Tibial artery (tissue), 4 donors: ENCODE measurements around the gene TXNRD1.

ENCODE experiments used
- DNase-seq, 2 donors: peaks; one replicate each; pipeline ENCODE4 v3.0.0-alpha.2; 2019
- H3K27ac ChIP-seq, 2 donors: fragments of 200-600 bp; sonication (generic) in 1 of 2; 1 replicate in 1 of 2; 2 replicates in 1 of 2; pipeline ENCODE4 v1.5.1; 2018 to 2019; ENCODE audit warnings: mild to moderate bottlenecking in 1 of 2
- H3K27me3 ChIP-seq, 2 donors: fragments of 200-600 bp; sonication (generic) in 1 of 2; one replicate each; pipeline versions ENCODE4 v1.5.1 to v1.6.0; 2016 to 2019
- H3K36me3 ChIP-seq, 3 donors: fragments of 200-600 bp; sonication (generic) in 2 of 3; one replicate each; pipeline ENCODE4 v1.5.1; 2016 to 2019; ENCODE audit warnings: mild to moderate bottlenecking in 2 of 3
- H3K4me1 ChIP-seq, 4 donors: fragments of 200-600 bp; sonication (generic) in 2 of 4; 1 replicate in 3 of 4; 2 replicates in 1 of 4; pipeline ENCODE4 v1.5.1; 2016 to 2019
- H3K4me3 ChIP-seq, 2 donors: fragments of 200-600 bp; sonication (generic) in 1 of 2; 1 replicate in 1 of 2; 2 replicates in 1 of 2; pipeline ENCODE4 v1.5.1; 2018 to 2019; ENCODE audit warnings: mild to moderate bottlenecking in 2 of 2
- H3K9me3 ChIP-seq, 3 donors: fragments of 200-600 bp; sonication (generic) in 1 of 3; one replicate each; pipeline ENCODE4 v1.5.1; 2016 to 2019
- CTCF ChIP-seq, 2 experiments: fragments of 200-600 bp in 1 of 2; fragments of 450-650 bp in 1 of 2; IDR thresholded peaks; one replicate each; pipeline ENCODE4 v1.5.1; 2017 to 2019; ENCODE audit warnings: antibody characterized with exemption in 2 of 2, mild to moderate bottlenecking in 1 of 2, moderate library complexity in 1 of 2
- intact Hi-C: fragments of 100-400 bp; cut with DNase I; formaldehyde crosslinking; loops from one replicate; pipeline ENCODE4 v1.15.0; 2023; ENCODE audit warnings: low total_unique reads

TXNRD1 gene

GRCh38 chr12:104272938-104273337, 57.4 kb downstream of the TXNRD1 start:
- Histone ChIP-seq H3K27ac (no peak overlapping the region), H3K9me3 (no peaks in the 10 kb centered on the region), H3K36me3 (no peaks in the 10 kb centered on the region), H3K27me3 (no peaks in the 10 kb centered on the region), H3K4me1 (peaks cover 0 to 8% (median 4%) of the 10 kb centered on the region in 4 donors), H3K4me3 (no peak overlapping the region)
- TF ChIP-seq CTCF (IDR thresholded peaks at IDR 0.05) = no peak
- DNase-seq = no peak
- intact Hi-C loops = no loop called here

- Histone ChIP-seq H3K27ac (no peak overlapping the region), H3K36me3 (no peaks in the 10 kb centered on the region), H3K4me3 (no peak overlapping the region), H3K4me1 (peaks cover 0 to 8% (median 4%) of the 10 kb centered on the region in 4 donors), H3K27me3 (no peaks in the 10 kb centered on the region), H3K9me3 (no peaks in the 10 kb centered on the region)
- TF ChIP-seq CTCF (IDR thresholded peaks at IDR 0.05) = no peak
- DNase-seq = no peak
- intact Hi-C loops = no loop called here
Measured at GRCh38 chr12:104273503-104273902, 57.9 kb downstream of the TXNRD1 start.

- no peak overlapping the region for H3K27ac ChIP-seq
- no peaks in the 10 kb centered on the region for H3K9me3 ChIP-seq
- H3K4me3 ChIP-seq = no peak overlapping the region
- H3K4me1 ChIP-seq = peaks cover 0 to 10% (median 4%) of the 10 kb centered on the region in 4 donors
- H3K27me3 ChIP-seq = no peaks in the 10 kb centered on the region
- no peak for TF ChIP-seq CTCF (IDR thresholded peaks at IDR 0.05)
- DNase-seq = no peak
- intact Hi-C loops = no loop called here
- H3K36me3 ChIP-seq = no peaks in the 10 kb centered on the region
Measured at GRCh38 chr12:104274811-104275210, 59.2 kb downstream of the TXNRD1 start.

- no peaks in the 10 kb centered on the region for H3K27me3 ChIP-seq
- intact Hi-C loops = no loop called here
- no peaks in the 10 kb centered on the region for H3K9me3 ChIP-seq
- H3K4me3 ChIP-seq = no peak overlapping the region
- no peak for TF ChIP-seq CTCF (IDR thresholded peaks at IDR 0.05)
- no peak for DNase-seq
- peaks cover 0 to 17% (median 7%) of the 10 kb centered on the region in 4 donors for H3K4me1 ChIP-seq
- H3K27ac ChIP-seq = no peak overlapping the region
- H3K36me3 ChIP-seq = no peaks in the 10 kb centered on the region
Measured at GRCh38 chr12:104275689-104276088, 60.1 kb downstream of the TXNRD1 start.

GRCh38 chr12:104276273-104277131, 60.9 kb downstream of the TXNRD1 start:
- no peaks in the 10 kb centered on the region for H3K27me3 ChIP-seq
- no peaks in the 10 kb centered on the region for H3K36me3 ChIP-seq
- H3K4me1 ChIP-seq = peaks cover 0 to 21% (median 7%) of the 10 kb centered on the region in 4 donors
- H3K4me3 ChIP-seq = peak overlapping the region in 1 of 2 donors; percentile 26
- no peak for DNase-seq
- intact Hi-C loops = no loop called here
- no peak overlapping the region for H3K27ac ChIP-seq
- H3K9me3 ChIP-seq = no peaks in the 10 kb centered on the region
- TF ChIP-seq CTCF (IDR thresholded peaks at IDR 0.05) = no peak
